K562 (cell line): Measurements from ENCODE around the gene COASY. TPM values are rescaled to one million over a fixed set of nuclear protein-coding genes. Genes with fewer than 3 reads are reported as not detected.
A peak's percentile ranks its signal among the peaks of the same experiment; 100 is the strongest.

Experiments
- ARHGAP35 ChIP-seq: fragments of 450-650 bp; IDR thresholded peaks from 2 replicates; pipeline ENCODE4 v1.6.1; 2018; ENCODE audit not compliant: partially characterized antibody
- ATF1 ChIP-seq, 2 experiments: fragments of 450-650 bp in 1 of 2; IDR thresholded peaks; 2 replicates each; pipeline ENCODE4 v1.6.1; 2016; ENCODE audit warnings: missing compliant biosample characterization in 1 of 2, missing genetic modification characterization in 1 of 2
- BCOR ChIP-seq: fragments of 450-650 bp; IDR thresholded peaks from 2 replicates; pipeline ENCODE4 v1.6.1; 2016
- BHLHE40 ChIP-seq: IDR thresholded peaks from 2 replicates; pipeline ENCODE4 v1.6.1; 2011; ENCODE audit warnings: low read length, improper control_type of control experiment
- MED1 ChIP-seq: sonication (generic); formaldehyde crosslinking; IDR thresholded peaks from 2 replicates; pipeline ENCODE4 v1.8.1; 2023; ENCODE audit warnings: missing genetic modification reagents, borderline replicate concordance
- MNT ChIP-seq, 2 experiments: fragments of 450-650 bp; conservative IDR thresholded peaks; 2 replicates each; pipeline ENCODE4 v1.6.1; 2017; ENCODE audit warnings: mild to moderate bottlenecking in 2 of 2, moderate library complexity in 2 of 2
- NELFE ChIP-seq: IDR thresholded peaks from 2 replicates; pipeline ENCODE4 v1.6.1; 2011; ENCODE audit warnings: mild to moderate bottlenecking; ENCODE audit not compliant: insufficient read depth, insufficient read length
- POLR2B ChIP-seq: fragments of 450-650 bp; IDR thresholded peaks from 2 replicates; pipeline ENCODE4 v1.6.1; 2018; ENCODE audit warnings: low read depth; ENCODE audit not compliant: partially characterized antibody
- RBBP5 ChIP-seq: fragments of 200-600 bp; sonication (generic); IDR thresholded peaks from 2 replicates; pipeline ENCODE4 v1.6.1; 2012; ENCODE audit warnings: borderline replicate concordance, mild to moderate bottlenecking, low read length, control low read depth, inconsistent platforms; ENCODE audit not compliant: insufficient read depth, poor library complexity, severe bottlenecking
- SAFB2 ChIP-seq: fragments of 200-400 bp; formaldehyde crosslinking; IDR thresholded peaks from 2 replicates; pipeline ENCODE4 v1.6.1; 2018; ENCODE audit warnings: borderline replicate concordance, low read length, low read depth, moderate library complexity; ENCODE audit not compliant: severe bottlenecking
- TFAM ChIP-seq: fragments of 250-450 bp; sonication (Bioruptor Pico); conservative IDR thresholded peaks from 2 replicates; pipeline ENCODE4 v1.5.0; 2021; ENCODE audit warnings: mild to moderate bottlenecking, moderate library complexity
- XRCC5 ChIP-seq: fragments of 200-400 bp; formaldehyde crosslinking; IDR thresholded peaks from 2 replicates; pipeline ENCODE4 v1.6.1; 2017; ENCODE audit warnings: low read depth, mild to moderate bottlenecking, low read length
- ZBTB49 ChIP-seq: sonication (generic); formaldehyde crosslinking; IDR thresholded peaks from 2 replicates; pipeline ENCODE4 v1.8.0; 2022; ENCODE audit warnings: missing genetic modification reagents, mild to moderate bottlenecking, borderline replicate concordance
- ZFP91 ChIP-seq: sonication (generic); formaldehyde crosslinking; IDR thresholded peaks from 2 replicates; pipeline ENCODE4 v1.8.0; 2022; ENCODE audit warnings: mild to moderate bottlenecking, missing genetic modification reagents
- ZNF445 ChIP-seq: fragments of 250-450 bp; sonication (Bioruptor Pico); IDR thresholded peaks from 2 replicates; pipeline ENCODE4 v1.4.0; 2020; ENCODE audit warnings: low read depth, mild to moderate bottlenecking, moderate library complexity
- polyA plus RNA-seq, 8 experiments: library from polyadenylated mRNA; depleted of rRNA in 4 of 8; stranded (reverse) in 5 of 8; unstranded in 3 of 8; fragments of >200 nt; fragmentation: Nextera tagmentation in 2 of 8; fragmentation: Illumina TruSeq in 1 of 8; extraction: Ambion mirVana in 2 of 8; extraction: Trizol in 1 of 8; gene quantifications; 2 replicates each; pipeline versions ENCODE4 v1.2.1 to v1.2.3, GENCODE V29; 2011 to 2014; ENCODE audit warnings: inconsistent platforms in 1 of 8, missing spikeins in 1 of 8
- total RNA-seq, 7 experiments: library from RNA; depleted of rRNA in 6 of 7; stranded (reverse); fragments of >200 nt in 6 of 7; fragmentation: Illumina TruSeq in 2 of 7; extraction: Trizol in 2 of 7; gene quantifications; 2 replicates each; pipeline versions ENCODE4 v1.2.1 to v1.2.3, GENCODE V29; 2011 to 2021; ENCODE audit warnings: low replicate concordance in 1 of 7
- TF ChIP-seq, protein P1 (sequence below): fragments of 450-650 bp; formaldehyde crosslinking; IDR thresholded peaks from 2 replicates; pipeline ENCODE4 v1.4.0; 2020; ENCODE audit warnings: mild to moderate bottlenecking, moderate library complexity
- TF ChIP-seq, protein P2 (sequence below): fragments of 450-650 bp; IDR thresholded peaks from 2 replicates; pipeline ENCODE4 v1.7.1; 2018; ENCODE audit warnings: mild to moderate bottlenecking, low read depth; ENCODE audit not compliant: partially characterized antibody

Gene COASY
- total and polyA plus RNA-seq, 9 of the 15 experiments (the other 6 are each of a cell fraction or from before 2014, with no cell fraction given), result 25.4 to 175 (median 62.3) TPM

DNA sequence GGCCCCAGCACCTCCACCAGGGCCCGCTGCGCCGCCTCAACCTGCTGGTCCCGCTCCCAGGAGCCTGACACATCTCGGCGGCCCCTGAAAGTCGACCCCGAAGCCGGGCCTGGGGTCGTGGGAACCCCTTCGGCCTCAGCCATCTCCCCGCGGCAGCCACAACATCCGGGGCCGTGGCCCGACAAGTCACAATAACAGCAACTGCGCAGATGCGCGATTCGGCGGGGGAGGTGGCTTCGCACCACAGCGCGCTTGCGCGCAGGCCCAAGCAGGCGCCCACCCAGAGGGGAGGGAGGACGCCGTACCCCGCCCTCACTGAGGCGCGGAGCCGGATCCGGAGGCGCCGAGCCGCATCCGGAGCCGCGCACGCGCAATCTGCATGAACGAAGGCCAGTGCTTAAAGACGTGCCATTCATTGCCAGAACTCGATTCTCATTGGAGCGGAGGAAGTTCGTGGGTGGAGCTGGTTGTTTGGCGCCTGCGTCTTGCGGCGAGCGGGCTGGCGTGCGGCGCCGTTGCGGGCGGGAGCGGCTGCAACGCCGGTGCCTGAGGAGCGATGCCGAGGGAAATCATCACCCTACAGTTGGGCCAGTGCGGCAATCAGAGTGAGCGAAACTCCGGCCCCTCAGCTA lies 47.4 kb downstream of the COASY start, which contains the start of the genes RETREG3 and TUBG1 (continued):
- TF ChIP-seq RBBP5, result no peak
- no peak for TF ChIP-seq TFAM (CRISPR knock-in tag)
- no peak for TF ChIP-seq NELFE
- TF ChIP-seq, protein P1, sequence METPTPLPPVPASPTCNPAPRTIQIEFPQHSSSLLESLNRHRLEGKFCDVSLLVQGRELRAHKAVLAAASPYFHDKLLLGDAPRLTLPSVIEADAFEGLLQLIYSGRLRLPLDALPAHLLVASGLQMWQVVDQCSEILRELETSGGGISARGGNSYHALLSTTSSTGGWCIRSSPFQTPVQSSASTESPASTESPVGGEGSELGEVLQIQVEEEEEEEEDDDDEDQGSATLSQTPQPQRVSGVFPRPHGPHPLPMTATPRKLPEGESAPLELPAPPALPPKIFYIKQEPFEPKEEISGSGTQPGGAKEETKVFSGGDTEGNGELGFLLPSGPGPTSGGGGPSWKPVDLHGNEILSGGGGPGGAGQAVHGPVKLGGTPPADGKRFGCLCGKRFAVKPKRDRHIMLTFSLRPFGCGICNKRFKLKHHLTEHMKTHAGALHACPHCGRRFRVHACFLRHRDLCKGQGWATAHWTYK, result no peak
- TF ChIP-seq MED1 (CRISPR knock-in tag), result no peak
- 0 out of 2 replicates have a peak, but pooled peaks have one; percentile 42 for TF ChIP-seq ZBTB49 (CRISPR knock-in tag)
- 0 out of 2 replicates have a peak, but pooled peaks have one; percentile 17 for TF ChIP-seq XRCC5
- TF ChIP-seq, protein P2, sequence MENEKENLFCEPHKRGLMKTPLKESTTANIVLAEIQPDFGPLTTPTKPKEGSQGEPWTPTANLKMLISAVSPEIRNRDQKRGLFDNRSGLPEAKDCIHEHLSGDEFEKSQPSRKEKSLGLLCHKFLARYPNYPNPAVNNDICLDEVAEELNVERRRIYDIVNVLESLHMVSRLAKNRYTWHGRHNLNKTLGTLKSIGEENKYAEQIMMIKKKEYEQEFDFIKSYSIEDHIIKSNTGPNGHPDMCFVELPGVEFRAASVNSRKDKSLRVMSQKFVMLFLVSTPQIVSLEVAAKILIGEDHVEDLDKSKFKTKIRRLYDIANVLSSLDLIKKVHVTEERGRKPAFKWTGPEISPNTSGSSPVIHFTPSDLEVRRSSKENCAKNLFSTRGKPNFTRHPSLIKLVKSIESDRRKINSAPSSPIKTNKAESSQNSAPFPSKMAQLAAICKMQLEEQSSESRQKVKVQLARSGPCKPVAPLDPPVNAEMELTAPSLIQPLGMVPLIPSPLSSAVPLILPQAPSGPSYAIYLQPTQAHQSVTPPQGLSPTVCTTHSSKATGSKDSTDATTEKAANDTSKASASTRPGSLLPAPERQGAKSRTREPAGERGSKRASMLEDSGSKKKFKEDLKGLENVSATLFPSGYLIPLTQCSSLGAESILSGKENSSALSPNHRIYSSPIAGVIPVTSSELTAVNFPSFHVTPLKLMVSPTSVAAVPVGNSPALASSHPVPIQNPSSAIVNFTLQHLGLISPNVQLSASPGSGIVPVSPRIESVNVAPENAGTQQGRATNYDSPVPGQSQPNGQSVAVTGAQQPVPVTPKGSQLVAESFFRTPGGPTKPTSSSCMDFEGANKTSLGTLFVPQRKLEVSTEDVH, result no peak
- peak; percentile 76 for TF ChIP-seq POLR2B
- TF ChIP-seq SAFB2, result no peak
- TF ChIP-seq BHLHE40, result peak; percentile 51; the same call in 1 of the 2 replicates
- TF ChIP-seq BCOR, result no peak
- TF ChIP-seq ZFP91 (CRISPR knock-in tag), result no peak
- no peak for TF ChIP-seq ZNF445 (CRISPR knock-in tag)
- no peak for TF ChIP-seq ATF1 (CRISPR knock-in tag; IDR thresholded peaks at IDR 0.05)
- TF ChIP-seq ATF1 (tag; IDR thresholded peaks at IDR 0.05), result peak; percentile 50; the same call in 1 of the 2 replicates
- no peak for TF ChIP-seq ARHGAP35
- TF ChIP-seq MNT (conservative IDR thresholded peaks at IDR 0.05), result peak; percentile 57 to 67; a peak in 3 of 4 replicates
